Hepatocyte (in vitro differentiated cells): ENCODE results near the gene SGCD. TPM values are rescaled to one million over a fixed set of nuclear protein-coding genes. Genes with fewer than 3 reads are reported as not detected.

Experiments used
- DNase-seq: peaks from one replicate; pipeline ENCODE4 v3.0.0-alpha.2; 2016; ENCODE audit warnings: low spot score
- H2AFZ ChIP-seq: fragments of 200-600 bp; sonication (generic); 2 replicates; pipeline ENCODE4 v1.6.0; 2016; ENCODE audit warnings: antibody characterized with exemption, mild to moderate bottlenecking
- H3K27ac ChIP-seq: fragments of 200-600 bp; sonication (generic); 2 replicates; pipeline ENCODE4 v1.5.1; 2016; ENCODE audit warnings: mild to moderate bottlenecking
- H3K27me3 ChIP-seq: fragments of 200-600 bp; sonication (generic); 2 replicates; pipeline ENCODE4 v1.6.1; 2016
- H3K36me3 ChIP-seq: fragments of 200-600 bp; sonication (generic); replicated peaks from 2 replicates; pipeline ENCODE4 v1.5.1; 2016; ENCODE audit warnings: low read depth; ENCODE audit not compliant: insufficient read depth
- H3K4me1 ChIP-seq: fragments of 200-600 bp; sonication (generic); 2 replicates; pipeline ENCODE4 v1.5.1; 2016; ENCODE audit warnings: mild to moderate bottlenecking, moderate library complexity; ENCODE audit not compliant: insufficient read depth
- H3K4me2 ChIP-seq: fragments of 200-600 bp; sonication (generic); 2 replicates; pipeline ENCODE4 v1.6.0; 2016
- H3K4me3 ChIP-seq: fragments of 200-600 bp; sonication (generic); 2 replicates; pipeline ENCODE4 v1.5.1; 2016; ENCODE audit warnings: mild to moderate bottlenecking
- H3K79me2 ChIP-seq: fragments of 200-600 bp; sonication (generic); 2 replicates; pipeline ENCODE4 v1.6.0; 2017; ENCODE audit warnings: mild to moderate bottlenecking
- H3K9me2 ChIP-seq: fragments of 200-600 bp; sonication (generic); replicated peaks from 2 replicates; pipeline ENCODE4 v1.6.0; 2017; ENCODE audit warnings: mild to moderate bottlenecking; ENCODE audit not compliant: insufficient read depth
- H3K9me3 ChIP-seq: fragments of 200-600 bp; sonication (generic); 2 replicates; pipeline ENCODE4 v1.5.1; 2016; ENCODE audit warnings: low read depth, mild to moderate bottlenecking
- H4K20me1 ChIP-seq: fragments of 200-600 bp; sonication (generic); 2 replicates; pipeline ENCODE4 v1.6.0; 2016; ENCODE audit warnings: mild to moderate bottlenecking; ENCODE audit not compliant: insufficient read depth, poor library complexity, severe bottlenecking
- CTCF ChIP-seq: fragments of 200-600 bp; sonication (generic); IDR thresholded peaks from 2 replicates; pipeline ENCODE4 v1.5.1; 2016; ENCODE audit warnings: antibody characterized with exemption, mild to moderate bottlenecking; ENCODE audit not compliant: poor library complexity
- EZH2 ChIP-seq: fragments of 200-600 bp; sonication (generic); IDR thresholded peaks from 2 replicates; pipeline ENCODE4 v1.6.1; 2016; ENCODE audit warnings: antibody characterized with exemption, mild to moderate bottlenecking, borderline replicate concordance
- EZH2phosphoT487 ChIP-seq: fragments of 200-600 bp; sonication (generic); IDR thresholded peaks from one replicate; pipeline ENCODE4 v1.6.1; 2018; ENCODE audit warnings: antibody characterized with exemption, mild to moderate bottlenecking, low read depth, moderate library complexity; ENCODE audit not compliant: unreplicated experiment, severe bottlenecking
- WGBS: methylation state at CpG from one replicate; pipeline ENCODE4 v1.1.6; 2016; ENCODE audit warnings: low lambda C conversion rate; ENCODE audit errors: missing lambda C conversion rate; 5-methylcytosine and 5-hydroxymethylcytosine counted together
- polyA plus RNA-seq: library from polyadenylated mRNA; unstranded; fragments of >200 nt; fragmentation: Nextera tagmentation; extraction: Ambion mirVana; gene quantifications from 2 replicates; pipeline ENCODE4 v1.2.1, GENCODE V29; 2016
- total RNA-seq: library from RNA; depleted of rRNA; stranded (reverse); fragments of >200 nt; gene quantifications from 2 replicates; pipeline ENCODE4 v1.2.3, GENCODE V29; 2014

The SGCD gene
- total and polyA plus RNA-seq, 2 experiments from 2014 or later, result 3.8 to 8.8 TPM

DNA sequence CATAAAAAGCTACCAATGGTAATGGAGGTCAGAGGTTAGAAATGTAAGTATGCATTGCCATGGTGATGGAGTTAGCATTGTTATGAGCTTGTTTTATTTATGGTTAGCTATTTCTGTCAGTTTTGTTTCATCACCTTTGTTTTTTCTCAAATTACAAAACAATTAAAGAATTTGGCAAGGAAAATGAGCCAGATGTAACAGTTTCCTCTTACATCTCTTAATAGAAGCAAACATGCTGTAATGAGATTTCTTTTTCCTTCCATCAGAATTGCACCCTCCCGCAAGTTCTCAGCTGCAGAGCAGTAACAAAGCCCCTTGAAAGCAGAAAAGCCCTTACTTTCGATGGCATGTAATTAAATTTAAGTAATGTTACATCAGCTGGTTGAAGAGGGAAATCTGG lies 233.0 kb downstream of the SGCD start:
- Histone ChIP-seq H3K36me3 (no peaks in the 10 kb centered on the region), H3K4me2 (no peak overlapping the region), H3K4me1 (no peaks in the 10 kb centered on the region), H4K20me1 (no peaks in the 10 kb centered on the region), H3K27ac (no peak overlapping the region), H2AFZ (no peak overlapping the region), H3K9me2 (no peaks in the 10 kb centered on the region), H3K27me3 (no peaks in the 10 kb centered on the region), H3K9me3 (no peaks in the 10 kb centered on the region), H3K4me3 (no peak overlapping the region), H3K79me2 (no peaks in the 10 kb centered on the region)
- WGBS, result 86% methylated on average over 2 of the region's 2 CpGs
- TF ChIP-seq EZH2, result no peak
- TF ChIP-seq CTCF, result no peak
- no peak for TF ChIP-seq EZH2phosphoT487
- DNase-seq, result no peak

DNA sequence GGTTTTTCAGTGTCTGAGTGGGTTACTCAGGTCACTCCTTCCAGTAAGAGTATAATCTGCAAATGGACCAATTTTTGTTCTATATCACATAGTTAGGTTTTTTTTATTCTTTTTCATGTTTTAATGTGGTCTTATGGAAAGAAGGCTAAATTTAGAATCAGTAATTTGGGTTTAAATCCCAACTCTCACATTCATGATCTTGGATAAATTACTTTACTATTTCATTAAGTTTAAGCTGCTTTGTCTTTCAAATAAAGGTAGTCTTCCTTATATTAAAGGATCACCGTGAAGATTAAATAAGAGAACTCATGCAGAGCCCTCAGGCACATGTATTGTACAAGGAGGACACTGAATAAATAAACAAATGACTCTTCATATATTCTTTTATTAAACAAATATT lies 234.7 kb downstream of the SGCD start:
- H3K4me1 ChIP-seq, result no peaks in the 10 kb centered on the region
- no peaks in the 10 kb centered on the region for H3K9me2 ChIP-seq
- H3K36me3 ChIP-seq, result no peaks in the 10 kb centered on the region
- no peak for DNase-seq
- H3K4me2 ChIP-seq, result no peak overlapping the region
- whole genome bisulfite sequencing, result 92% methylated on average over 1 of the region's 1 CpG
- H3K27ac ChIP-seq, result no peak overlapping the region
- H3K79me2 ChIP-seq, result no peaks in the 10 kb centered on the region
- no peak overlapping the region for H2AFZ ChIP-seq
- TF ChIP-seq EZH2, result no peak
- TF ChIP-seq EZH2phosphoT487, result no peak
- no peak for TF ChIP-seq CTCF
- no peaks in the 10 kb centered on the region for H3K27me3 ChIP-seq
- no peak overlapping the region for H3K4me3 ChIP-seq
- no peaks in the 10 kb centered on the region for H3K9me3 ChIP-seq
- no peaks in the 10 kb centered on the region for H4K20me1 ChIP-seq

GRCh38 chr5:156570615-156571014 lies 243.7 kb downstream of the SGCD start:
- Histone ChIP-seq H3K9me2 (no peaks in the 10 kb centered on the region), H3K79me2 (no peaks in the 10 kb centered on the region), H3K27me3 (no peaks in the 10 kb centered on the region), H3K4me1 (no peaks in the 10 kb centered on the region), H3K4me2 (no peak overlapping the region), H3K36me3 (no peaks in the 10 kb centered on the region), H3K9me3 (no peaks in the 10 kb centered on the region), H3K4me3 (no peak overlapping the region), H4K20me1 (no peaks in the 10 kb centered on the region), H3K27ac (no peak overlapping the region), H2AFZ (no peak overlapping the region)
- TF ChIP-seq EZH2phosphoT487 (no peak), CTCF (no peak), EZH2 (no peak)
- DNase-seq, result no peak

DNA sequence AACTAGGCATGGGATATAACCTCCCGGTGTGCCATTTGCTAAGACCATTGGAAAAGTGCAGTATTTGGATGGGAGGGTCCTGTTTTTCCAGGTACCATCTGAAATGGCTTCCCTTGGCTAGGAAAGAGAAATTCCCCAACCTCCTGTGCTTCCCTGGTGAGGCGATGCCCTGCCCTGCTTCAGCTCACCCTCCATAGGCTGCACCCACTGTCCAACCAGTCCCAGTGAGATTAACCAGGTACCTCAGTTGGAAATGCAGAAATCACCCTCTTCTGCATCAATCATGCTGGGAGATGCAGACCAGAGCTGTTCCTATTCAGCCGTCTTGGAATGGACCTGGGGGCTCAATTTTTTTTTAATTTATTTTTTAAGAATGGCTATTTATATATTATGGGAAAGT lies 254.8 kb downstream of the SGCD start:
- DNase-seq, result no peak
- Histone ChIP-seq H3K4me1 (no peaks in the 10 kb centered on the region), H3K9me3 (no peaks in the 10 kb centered on the region), H3K27ac (no peak overlapping the region), H3K9me2 (no peaks in the 10 kb centered on the region), H2AFZ (no peak overlapping the region), H4K20me1 (no peaks in the 10 kb centered on the region), H3K36me3 (no peaks in the 10 kb centered on the region), H3K79me2 (no peaks in the 10 kb centered on the region), H3K4me3 (no peak overlapping the region), H3K27me3 (no peaks in the 10 kb centered on the region), H3K4me2 (no peak overlapping the region)
- 89% methylated on average over 3 of the region's 3 CpGs for WGBS
- TF ChIP-seq CTCF (no peak), EZH2 (no peak), EZH2phosphoT487 (no peak)
